NCI-H187 treated with DMSO at 0.1 percent for 48 hours (cell line): Measurements from ENCODE around the gene SHISAL2A.
"Not testable (repeated sequence)": the region's sequence is repeated elsewhere in the genome, so short reads cannot be mapped to it uniquely, and the experiment has no call there.

ENCODE experiments used
- DNase-seq: peaks from one replicate; lab custom pipeline; 2025; lab: John Stamatoyannopoulos, UW

Gene SHISAL2A

GRCh38 chr1:52684545-52684944, 51.6 kb downstream of the SHISAL2A start:
- DNase-seq: no peak

DNA sequence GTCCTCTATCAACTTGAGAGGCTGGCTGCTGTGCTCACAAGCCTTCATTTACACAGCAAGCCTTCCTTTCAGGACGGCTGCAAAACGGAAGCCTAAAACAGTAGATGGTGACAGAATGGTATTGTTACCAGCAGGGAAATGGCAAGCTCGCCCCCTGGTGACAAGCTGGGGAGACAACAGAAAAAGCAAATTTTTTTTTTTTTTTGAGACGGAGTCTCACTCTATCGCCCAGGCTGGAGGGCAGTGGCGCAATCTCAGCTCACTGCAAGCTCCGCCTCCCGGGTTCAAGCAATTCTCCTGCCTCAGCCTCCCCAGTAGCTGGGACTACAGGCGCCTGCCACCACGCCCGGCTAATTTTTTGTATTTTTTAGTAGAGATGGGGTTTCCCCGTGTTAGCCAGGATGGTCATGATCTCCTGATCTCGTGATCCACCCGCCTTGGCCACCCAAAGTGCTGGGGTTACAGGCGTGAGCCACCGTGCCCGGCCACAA, 53.3 kb downstream of the SHISAL2A start:
- not testable (repeated sequence) for DNase-seq

DNA sequence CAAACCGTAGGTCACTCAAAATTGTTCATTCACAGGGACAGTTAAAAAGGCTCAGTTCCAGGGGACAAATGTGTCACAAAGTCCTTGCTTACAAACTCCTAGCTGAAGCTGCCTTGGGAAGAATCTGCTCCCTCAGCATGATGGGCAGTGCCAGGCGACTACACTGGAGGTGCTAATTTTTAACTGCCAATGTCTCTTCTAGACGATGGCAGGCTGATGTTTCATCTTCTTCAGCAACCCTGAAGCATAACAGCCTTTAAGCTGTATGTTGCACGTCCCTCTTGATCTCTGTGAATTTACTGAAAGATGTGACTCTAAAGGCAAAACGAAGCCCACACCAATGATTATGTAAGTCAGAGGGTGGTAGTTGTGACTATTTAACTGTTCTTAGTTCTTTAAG, 53.9 kb downstream of the SHISAL2A start:
- no peak for DNase-seq

GRCh38 chr1:52691821-52692220, 58.9 kb downstream of the SHISAL2A start:
- no peak for DNase-seq

DNA sequence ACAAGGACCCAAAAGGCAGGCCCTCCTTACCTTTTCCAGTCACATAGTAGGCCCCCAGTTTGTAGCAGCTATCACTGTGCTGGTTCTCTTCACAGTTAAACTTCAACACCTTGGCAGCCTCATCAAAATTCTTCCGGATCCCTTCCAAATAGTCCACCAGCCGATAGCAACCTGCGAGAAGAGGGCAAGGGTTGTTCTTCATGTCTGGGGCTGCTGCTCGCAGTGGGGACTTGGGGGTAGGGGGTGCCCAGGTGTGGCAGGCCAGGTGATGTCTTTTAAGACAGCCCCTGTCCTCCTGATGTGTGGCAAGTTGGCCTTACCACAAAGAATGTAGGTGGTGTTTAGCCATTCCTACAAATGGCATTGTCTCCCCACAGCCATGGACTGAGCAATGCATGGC, 59.7 kb downstream of the SHISAL2A start:
- DNase-seq: no peak

DNA sequence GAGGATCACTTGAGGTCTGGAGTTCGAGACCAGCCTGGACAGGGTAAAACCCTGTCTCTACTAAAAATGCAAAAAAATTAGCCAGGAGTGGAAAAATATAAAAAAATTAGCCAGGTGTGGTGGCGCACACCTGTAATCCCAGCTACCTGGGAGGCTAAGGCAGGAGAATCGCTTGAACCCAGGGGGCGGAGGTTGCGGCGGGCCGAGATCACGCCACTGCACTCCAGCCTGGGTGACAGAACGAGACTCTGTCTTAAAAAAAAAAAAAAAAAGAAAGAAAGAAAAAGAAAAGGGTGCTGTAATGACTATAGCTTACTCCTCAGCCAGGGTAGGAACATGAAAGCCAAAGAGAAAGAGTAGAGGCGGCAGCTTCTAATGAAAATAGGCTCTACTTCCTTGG, 60.4 kb downstream of the SHISAL2A start:
- not testable (repeated sequence) for DNase-seq

- DNase-seq: no peak
These were observed 60.9 kb downstream of the SHISAL2A start for GRCh38 chr1:52693843-52694242.

- no peak for DNase-seq
These were observed 62.7 kb downstream of the SHISAL2A start for GRCh38 chr1:52695627-52696026.

DNA sequence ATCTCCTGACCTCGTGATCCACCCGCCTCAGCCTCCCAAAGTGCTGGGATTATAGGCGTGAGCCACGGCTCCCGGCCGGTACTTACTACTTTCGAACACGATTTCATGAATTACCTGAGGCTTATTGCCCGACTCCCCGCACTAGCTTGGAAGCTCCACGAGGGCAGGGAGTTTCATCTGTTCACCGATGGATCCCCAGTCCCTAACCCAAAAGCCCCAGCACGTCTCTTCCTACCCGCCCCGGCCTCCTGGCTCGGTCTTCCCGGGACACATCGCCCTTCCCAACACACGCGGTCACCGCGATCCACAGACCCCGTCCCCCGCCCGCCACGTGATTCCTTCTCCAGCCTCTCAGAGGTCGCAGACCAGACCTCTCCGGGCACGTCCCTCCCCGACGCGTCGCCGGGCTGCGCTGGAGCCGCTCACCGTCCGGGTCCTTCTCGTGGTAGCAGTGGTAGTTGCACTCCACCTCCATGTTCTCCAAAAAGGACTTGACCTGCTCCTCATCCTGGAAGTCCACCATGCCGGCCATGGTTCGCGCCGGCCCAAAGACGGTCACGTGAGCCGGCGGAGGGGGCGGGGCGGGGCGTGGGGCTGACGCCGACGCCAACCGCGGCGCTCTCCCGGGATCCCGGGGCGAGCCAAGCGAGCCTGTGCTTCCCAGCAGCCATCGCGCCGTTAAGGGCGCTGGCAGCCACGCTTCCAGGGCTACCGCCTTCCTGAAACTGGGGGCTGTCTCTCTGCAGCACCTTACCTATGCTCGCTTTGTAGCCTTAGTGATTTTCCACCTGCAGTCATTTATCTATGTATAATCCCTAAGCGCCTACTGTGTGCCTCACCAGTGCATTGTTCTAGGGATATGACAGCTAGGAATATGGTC, 65.1 kb downstream of the SHISAL2A start, which contains the start of gene COA7:
Gene COA7, minus strand, starts transcription at position 553 of the 880 bp plus-strand sequence. Its CDS starts 21 bp downstream, at position 532.
- no peak for DNase-seq

- peak; percentile 39 for DNase-seq
These were observed 70.2 kb downstream of the SHISAL2A start for GRCh38 chr1:52702886-52703787.

DNA sequence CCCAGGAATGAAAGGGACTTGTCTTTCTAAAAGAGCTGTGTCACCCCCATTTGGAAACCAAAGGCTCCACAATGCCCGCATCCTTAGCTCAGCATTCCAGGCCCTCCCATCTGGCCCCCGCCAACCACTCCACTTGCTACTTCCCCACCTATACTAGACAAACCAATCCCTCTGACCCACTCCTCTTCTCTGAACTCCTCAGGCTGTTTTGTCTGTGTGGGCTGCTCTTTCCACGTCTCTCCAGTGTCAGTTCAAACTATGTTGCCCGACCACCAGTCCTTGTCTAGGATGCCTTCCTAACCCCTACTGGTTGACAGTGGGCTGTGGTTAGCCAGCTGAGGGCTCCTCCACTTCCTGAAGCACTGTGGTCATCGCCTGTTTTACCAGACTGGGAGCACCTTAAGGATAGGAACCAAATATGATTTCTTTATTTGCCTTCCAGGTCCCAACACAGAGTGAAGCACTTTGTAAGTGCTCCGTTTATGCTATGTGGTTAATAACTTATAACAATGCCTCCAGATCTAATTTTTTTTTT, 73.2 kb downstream of the SHISAL2A start:
- DNase-seq: no peak
